8988T (cell line): ENCODE measurements around the gene CPD.
"Not testable (repeated sequence)": the region's sequence is repeated elsewhere in the genome, so short reads cannot be mapped to it uniquely, and the experiment has no call there.

ENCODE experiments used
- DNase-seq: peaks from one replicate; pipeline ENCODE4 v3.0.0; 2011

CPD gene

GRCh38 chr17:30389756-30390300, 11.1 kb downstream of the CPD start:
- no peak for DNase-seq

GRCh38 chr17:30391534-30391933, 12.8 kb downstream of the CPD start:
- no peak for DNase-seq

- no peak for DNase-seq
Observed at GRCh38 chr17:30393491-30393890, 14.8 kb downstream of the CPD start.

- no peak for DNase-seq
Observed at GRCh38 chr17:30393911-30394867, 15.5 kb downstream of the CPD start.

- no peak for DNase-seq
Observed at GRCh38 chr17:30395398-30396022, 16.8 kb downstream of the CPD start.

GRCh38 chr17:30396129-30396528, 17.4 kb downstream of the CPD start:
- DNase-seq: no peak

GRCh38 chr17:30396612-30397011, 17.9 kb downstream of the CPD start:
- DNase-seq: no peak

GRCh38 chr17:30398328-30399041, 19.8 kb downstream of the CPD start:
- DNase-seq: no peak

- no peak for DNase-seq
Observed at GRCh38 chr17:30401097-30401496, 22.4 kb downstream of the CPD start.

- DNase-seq: no peak
Observed at GRCh38 chr17:30405161-30405560, 26.4 kb downstream of the CPD start.

- DNase-seq: not testable (repeated sequence)
Observed at GRCh38 chr17:30410627-30411026, 31.9 kb downstream of the CPD start.

- not testable (repeated sequence) for DNase-seq
Observed at GRCh38 chr17:30412008-30412496, 33.3 kb downstream of the CPD start.

GRCh38 chr17:30413109-30413508, 34.4 kb downstream of the CPD start:
- no peak for DNase-seq

- no peak for DNase-seq
Observed at GRCh38 chr17:30414486-30414885, 35.8 kb downstream of the CPD start.

GRCh38 chr17:30415491-30415890, 36.8 kb downstream of the CPD start:
- no peak for DNase-seq

- not testable (repeated sequence) for DNase-seq
Observed at GRCh38 chr17:30418070-30418469, 39.3 kb downstream of the CPD start.

GRCh38 chr17:30421592-30421991, 42.9 kb downstream of the CPD start:
- no peak for DNase-seq

GRCh38 chr17:30422171-30422570, 43.4 kb downstream of the CPD start:
- DNase-seq: no peak

- DNase-seq: no peak
Observed at GRCh38 chr17:30424471-30424870, 45.7 kb downstream of the CPD start.

- no peak for DNase-seq
Observed at GRCh38 chr17:30426292-30426691, 47.6 kb downstream of the CPD start.

- DNase-seq: no peak
Observed at GRCh38 chr17:30427611-30428010, 48.9 kb downstream of the CPD start.

GRCh38 chr17:30429155-30429554, 50.4 kb downstream of the CPD start:
- no peak for DNase-seq

GRCh38 chr17:30433514-30433913, 54.8 kb downstream of the CPD start:
- DNase-seq: no peak
